PC-3 (cell line): ENCODE measurements around the gene EBF4. TPM values are rescaled to one million over a fixed set of nuclear protein-coding genes. Genes with fewer than 3 reads are reported as not detected.

Experiments used
- ATAC-seq: fragments of 200-7000 bp; cut with Tn5 transposase; 2 replicates; pipeline ENCODE4 v1.9.1; 2020; ENCODE audit warnings: mild to moderate bottlenecking, moderate library complexity
- BruUV-seq: library from RNA; stranded (reverse); fragments of 400-500 nt; replicated peaks from 2 replicates; lab custom pipeline; 2021; lab: Mats Ljungman, UMichigan
- CTCF ChIA-PET: fragments of 300-600 bp; sonication (Branson Sonifier 250); formaldehyde crosslinking; loops from one replicate; lab custom pipeline; 2022; ENCODE audit warnings: antibody characterized with exemption; lab: Charles Lee
- POLR2A ChIA-PET: fragments of 300-600 bp; sonication (Branson Sonifier 250); formaldehyde crosslinking; loops from one replicate; lab custom pipeline; 2022; ENCODE audit warnings: antibody characterized with exemption; ENCODE audit not compliant: unreplicated experiment; lab: Charles Lee
- DNase-seq: peaks from one replicate; pipeline ENCODE4 v3.0.0-alpha.2; 2015
- H2AFZ ChIP-seq: fragments of 300-600 bp; sonication (generic); 2 replicates; pipeline ENCODE4 v1.6.0; 2016; ENCODE audit warnings: antibody characterized with exemption, low read length
- H3F3A ChIP-seq: fragments of 300-600 bp; sonication (generic); one replicate; pipeline ENCODE4 v1.6.0; 2017; ENCODE audit warnings: antibody characterized with exemption, low read length, control low read depth, mild to moderate bottlenecking; ENCODE audit not compliant: unreplicated experiment
- H3K27ac ChIP-seq: fragments of 300-600 bp; sonication (generic); 2 replicates; pipeline ENCODE4 v1.5.1; 2016; ENCODE audit warnings: mild to moderate bottlenecking, low read length
- H3K27me3 ChIP-seq: fragments of 300-600 bp; sonication (generic); 2 replicates; pipeline ENCODE4 v1.6.1; 2016; ENCODE audit warnings: low read length, mixed read lengths
- H3K36me3 ChIP-seq: fragments of 300-600 bp; sonication (generic); 2 replicates; pipeline ENCODE4 v1.6.1; 2016; ENCODE audit warnings: low read depth, mixed run types, low read length, mixed read lengths
- H3K4me1 ChIP-seq: fragments of 300-600 bp; sonication (generic); 2 replicates; pipeline ENCODE4 v1.5.1; 2016; ENCODE audit warnings: low read length; ENCODE audit not compliant: insufficient read depth
- H3K4me2 ChIP-seq: fragments of 300-600 bp; sonication (generic); 2 replicates; pipeline ENCODE4 v1.6.0; 2016; ENCODE audit warnings: low read length
- H3K4me3 ChIP-seq: fragments of 300-600 bp; sonication (generic); 2 replicates; pipeline ENCODE4 v1.5.1; 2016; ENCODE audit warnings: mild to moderate bottlenecking, low read length, mixed read lengths
- H3K79me2 ChIP-seq: fragments of 300-600 bp; sonication (generic); 2 replicates; pipeline ENCODE4 v1.6.1; 2017; ENCODE audit warnings: low read length, mixed read lengths
- H3K9ac ChIP-seq: fragments of 300-600 bp; sonication (generic); 2 replicates; pipeline ENCODE4 v1.6.0; 2016; ENCODE audit warnings: mild to moderate bottlenecking, low read length
- H3K9me2 ChIP-seq: fragments of 300-600 bp; sonication (generic); replicated peaks from 2 replicates; pipeline ENCODE4 v1.6.1; 2016; ENCODE audit warnings: mixed run types, low read length, mixed read lengths
- H3K9me3 ChIP-seq: fragments of 300-600 bp; sonication (generic); 2 replicates; pipeline ENCODE4 v1.6.1; 2016; ENCODE audit warnings: low read length, mixed read lengths
- H4K20me1 ChIP-seq: fragments of 300-600 bp; sonication (generic); 2 replicates; pipeline ENCODE4 v1.6.1; 2016; ENCODE audit warnings: low read length, mixed read lengths
- CTCF ChIP-seq: fragments of 300-600 bp; sonication (generic); conservative IDR thresholded peaks from 2 replicates; pipeline ENCODE4 v1.5.1; 2017; ENCODE audit warnings: antibody characterized with exemption, low read depth, mild to moderate bottlenecking, low read length
- EZH2 ChIP-seq: fragments of 300-600 bp; sonication (generic); IDR thresholded peaks from one replicate; pipeline ENCODE4 v1.6.1; 2017; ENCODE audit warnings: antibody characterized with exemption, mild to moderate bottlenecking, low read length; ENCODE audit not compliant: unreplicated experiment
- EZH2phosphoT487 ChIP-seq: fragments of 300-600 bp; sonication (generic); IDR thresholded peaks from 2 replicates; pipeline ENCODE4 v1.6.1; 2018; ENCODE audit warnings: mild to moderate bottlenecking, antibody characterized with exemption, low read length, borderline replicate concordance
- intact Hi-C: fragments of 100-400 bp; cut with micrococcal nuclease; formaldehyde crosslinking; loops from 2 replicates; pipeline ENCODE4 v1.9.0; 2023
- total RNA-seq: library from RNA; depleted of rRNA; stranded (reverse); fragments of >200 nt; gene quantifications from 2 replicates; pipeline ENCODE4 v1.2.3, GENCODE V29; 2014

The EBF4 gene
- total RNA-seq, 1 experiment from 2014 or later = 1.8 TPM

GRCh38 chr20:2699775-2700413 lies 7.3 kb downstream of the EBF4 start:
- no TSS peak for BruUV-seq
- no peaks in the 10 kb centered on the region for H3K36me3 ChIP-seq
- H3F3A ChIP-seq = no peaks in the 10 kb centered on the region
- H3K9me2 ChIP-seq = no peaks in the 10 kb centered on the region
- ATAC-seq (no peak), DNase-seq (no peak)
- no peak overlapping the region for H3K4me2 ChIP-seq
- H3K4me1 ChIP-seq = no peaks in the 10 kb centered on the region
- no peaks in the 10 kb centered on the region for H3K9me3 ChIP-seq
- no peaks in the 10 kb centered on the region for H4K20me1 ChIP-seq
- H3K27ac ChIP-seq = no peak overlapping the region
- ChIA-PET POLR2A (no interaction called here), CTCF (no interaction called here)
- no peaks in the 10 kb centered on the region for H3K79me2 ChIP-seq
- intact Hi-C loops = no loop called here
- H3K27me3 ChIP-seq = peaks cover 34% of the 10 kb centered on the region
- no peak overlapping the region for H3K9ac ChIP-seq
- H2AFZ ChIP-seq = no peak overlapping the region
- H3K4me3 ChIP-seq = no peak overlapping the region
- TF ChIP-seq EZH2 (no peak), EZH2phosphoT487 (no peak), CTCF (no peak)

- Histone ChIP-seq H3F3A (no peaks in the 10 kb centered on the region), H3K79me2 (no peaks in the 10 kb centered on the region), H3K4me3 (no peak overlapping the region), H2AFZ (no peak overlapping the region), H3K27me3 (peaks cover 27% of the 10 kb centered on the region), H3K9me2 (no peaks in the 10 kb centered on the region), H3K4me1 (no peaks in the 10 kb centered on the region), H3K4me2 (no peak overlapping the region), H3K27ac (no peak overlapping the region), H3K9ac (no peak overlapping the region), H3K9me3 (no peaks in the 10 kb centered on the region), H4K20me1 (no peaks in the 10 kb centered on the region), H3K36me3 (no peaks in the 10 kb centered on the region)
- no peak for ATAC-seq
- no peak for DNase-seq
- TF ChIP-seq EZH2 (no peak), CTCF (no peak), EZH2phosphoT487 (no peak)
- BruUV-seq = no TSS peak
- ChIA-PET POLR2A (no interaction called here), CTCF (no interaction called here)
- intact Hi-C loops = no loop called here
Measured at GRCh38 chr20:2700913-2701620, 8.5 kb downstream of the EBF4 start.

GRCh38 chr20:2701671-2702081 lies 9.1 kb downstream of the EBF4 start:
- H3K4me3 ChIP-seq = no peak overlapping the region
- no TSS peak for BruUV-seq
- no peaks in the 10 kb centered on the region for H3K36me3 ChIP-seq
- ChIA-PET CTCF (no interaction called here), POLR2A (no interaction called here)
- H3K9me3 ChIP-seq = no peaks in the 10 kb centered on the region
- H3K4me2 ChIP-seq = no peak overlapping the region
- peaks cover 27% of the 10 kb centered on the region for H3K27me3 ChIP-seq
- H3K9me2 ChIP-seq = no peaks in the 10 kb centered on the region
- no peak overlapping the region for H3K9ac ChIP-seq
- H3K4me1 ChIP-seq = no peaks in the 10 kb centered on the region
- DNase-seq = no peak
- H2AFZ ChIP-seq = no peak overlapping the region
- no peaks in the 10 kb centered on the region for H3K79me2 ChIP-seq
- no peak for TF ChIP-seq EZH2phosphoT487
- TF ChIP-seq EZH2 = no peak
- TF ChIP-seq CTCF = no peak
- no peak overlapping the region for H3K27ac ChIP-seq
- H3F3A ChIP-seq = no peaks in the 10 kb centered on the region
- ATAC-seq = no peak
- intact Hi-C loops = no loop called here
- no peaks in the 10 kb centered on the region for H4K20me1 ChIP-seq
